Raji (cell line): ENCODE data around the gene RPLP1.

Source experiments
- POLR2A ChIP-seq: IDR thresholded peaks from 2 replicates; pipeline ENCODE4 v1.6.1; 2011; ENCODE audit warnings: low read depth, low read length, control low read depth; ENCODE audit not compliant: insufficient read depth

Gene RPLP1

DNA sequence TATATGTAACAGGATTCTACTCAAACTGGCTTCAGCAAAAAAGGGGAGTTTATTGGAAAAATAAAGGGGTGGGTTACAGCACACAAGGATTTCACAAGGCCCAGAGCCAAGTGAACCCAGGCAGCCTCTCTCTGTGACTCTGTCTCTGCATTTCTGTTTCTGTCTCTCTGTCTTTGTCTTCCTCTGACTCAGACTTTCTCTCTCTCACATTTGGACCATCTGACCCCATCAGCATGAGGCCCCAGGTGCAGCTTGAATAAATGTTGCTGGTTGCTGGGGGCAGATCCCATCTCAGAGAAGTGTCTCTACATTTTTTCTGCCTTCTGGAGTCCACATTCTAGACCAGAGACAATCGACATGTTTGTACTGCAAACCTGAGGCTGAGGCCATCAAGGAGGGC lies 45.0 kb downstream of the RPLP1 start:
- no peak for TF ChIP-seq POLR2A

DNA sequence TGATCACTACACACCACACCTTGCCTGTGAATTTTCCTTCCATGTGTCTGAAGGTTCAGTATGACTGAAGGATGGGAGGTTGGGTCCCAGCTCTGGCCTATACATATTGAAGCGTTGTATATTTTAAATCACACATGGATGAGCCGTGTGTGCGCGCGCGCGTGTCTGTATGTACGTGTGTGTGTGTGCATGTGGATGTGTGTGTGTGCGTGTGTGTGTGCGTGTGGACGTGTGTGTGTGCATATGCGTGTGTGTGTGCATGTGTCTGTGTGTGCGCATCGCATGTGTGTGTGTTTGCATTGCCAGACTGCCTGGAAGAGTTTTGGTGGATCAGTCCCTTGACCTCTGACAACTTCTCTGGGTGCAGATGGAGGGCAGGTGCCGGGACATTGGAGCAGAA lies 45.7 kb downstream of the RPLP1 start:
- no peak for TF ChIP-seq POLR2A

DNA sequence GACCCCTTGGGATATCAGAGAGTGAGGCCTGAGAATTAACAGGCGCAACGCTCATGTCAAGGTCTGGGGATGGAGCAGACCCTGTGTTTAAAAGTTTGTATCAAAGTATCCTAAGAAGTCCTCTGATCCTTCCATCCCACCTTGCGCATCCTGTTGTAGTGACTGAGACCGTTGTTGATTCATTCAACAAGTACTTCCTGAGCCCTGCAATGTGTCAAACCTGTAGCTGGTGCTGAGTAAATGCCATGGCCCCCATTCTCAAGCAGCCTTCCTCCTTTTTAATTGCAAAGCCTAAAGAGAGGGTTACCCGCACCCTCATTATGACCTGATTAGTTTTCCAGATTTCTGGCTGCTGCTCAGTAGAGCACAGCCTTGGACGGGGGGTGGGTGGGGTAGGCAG lies 46.4 kb downstream of the RPLP1 start:
- no peak for TF ChIP-seq POLR2A

- TF ChIP-seq POLR2A: no peak
Measured at GRCh38 chr15:69499521-69500211, 47.0 kb downstream of the RPLP1 start.

- no peak for TF ChIP-seq POLR2A
Measured at GRCh38 chr15:69500339-69500738, 47.7 kb downstream of the RPLP1 start.

GRCh38 chr15:69501456-69501855 lies 48.8 kb downstream of the RPLP1 start:
- TF ChIP-seq POLR2A: no peak

DNA sequence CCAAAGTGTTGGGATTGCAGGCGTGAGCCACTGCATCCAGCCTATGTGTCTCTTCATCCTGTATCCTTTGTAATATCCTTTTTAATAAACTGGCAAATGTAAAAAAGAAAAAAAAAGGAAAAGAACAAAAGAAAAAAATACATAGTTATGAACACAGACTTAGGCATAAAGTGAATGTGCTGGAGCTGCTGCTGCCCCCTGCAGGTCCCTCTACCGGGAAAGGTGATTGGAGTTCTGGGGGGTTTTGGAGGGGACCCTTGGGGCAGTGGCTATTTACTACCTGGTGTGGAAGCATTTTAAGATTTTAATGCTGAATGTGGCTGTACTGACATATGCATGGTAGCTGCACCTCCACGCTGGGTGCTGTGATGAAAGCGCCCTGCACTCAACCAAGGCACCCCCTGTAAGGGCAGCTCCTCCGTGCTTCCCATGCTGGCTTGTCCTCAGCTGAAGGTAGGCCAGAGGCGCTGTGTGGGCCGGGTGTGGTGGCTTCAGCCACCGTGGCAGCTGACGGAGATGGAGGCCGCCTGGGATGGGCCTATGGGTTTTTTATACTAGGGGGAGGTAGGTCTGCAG lies 49.9 kb downstream of the RPLP1 start:
- TF ChIP-seq POLR2A: no peak

- TF ChIP-seq POLR2A: no peak
Measured at GRCh38 chr15:69504352-69505040, 51.9 kb downstream of the RPLP1 start.
